Activated naive CD4-positive, alpha-beta T cell treated with anti-CD3 and anti-CD28 coated beads, Interleukin-2, amount 50 U/mL, for 24 hours (primary cell): ENCODE measurements around the gene TTLL1.
A peak's percentile ranks its signal among the peaks of the same experiment; 100 is the strongest.

ENCODE experiments used
- H3K27ac Mint-ChIP-seq: one replicate; pipeline ENCODE4 v1.8.0; 2021; ENCODE audit warnings: mild to moderate bottlenecking, mixed read lengths
- H3K27me3 Mint-ChIP-seq: one replicate; pipeline ENCODE4 v1.8.0; 2021; ENCODE audit warnings: mixed read lengths
- H3K36me3 Mint-ChIP-seq: one replicate; pipeline ENCODE4 v1.8.0; 2021; ENCODE audit warnings: mixed read lengths
- H3K4me1 Mint-ChIP-seq: one replicate; pipeline ENCODE4 v1.8.0; 2021; ENCODE audit warnings: mixed read lengths
- H3K4me3 Mint-ChIP-seq: one replicate; pipeline ENCODE4 v1.8.0; 2021; ENCODE audit warnings: mild to moderate bottlenecking, mixed read lengths
- H3K9me3 Mint-ChIP-seq: one replicate; pipeline ENCODE4 v1.8.0; 2021; ENCODE audit warnings: mixed read lengths

The TTLL1 gene

DNA sequence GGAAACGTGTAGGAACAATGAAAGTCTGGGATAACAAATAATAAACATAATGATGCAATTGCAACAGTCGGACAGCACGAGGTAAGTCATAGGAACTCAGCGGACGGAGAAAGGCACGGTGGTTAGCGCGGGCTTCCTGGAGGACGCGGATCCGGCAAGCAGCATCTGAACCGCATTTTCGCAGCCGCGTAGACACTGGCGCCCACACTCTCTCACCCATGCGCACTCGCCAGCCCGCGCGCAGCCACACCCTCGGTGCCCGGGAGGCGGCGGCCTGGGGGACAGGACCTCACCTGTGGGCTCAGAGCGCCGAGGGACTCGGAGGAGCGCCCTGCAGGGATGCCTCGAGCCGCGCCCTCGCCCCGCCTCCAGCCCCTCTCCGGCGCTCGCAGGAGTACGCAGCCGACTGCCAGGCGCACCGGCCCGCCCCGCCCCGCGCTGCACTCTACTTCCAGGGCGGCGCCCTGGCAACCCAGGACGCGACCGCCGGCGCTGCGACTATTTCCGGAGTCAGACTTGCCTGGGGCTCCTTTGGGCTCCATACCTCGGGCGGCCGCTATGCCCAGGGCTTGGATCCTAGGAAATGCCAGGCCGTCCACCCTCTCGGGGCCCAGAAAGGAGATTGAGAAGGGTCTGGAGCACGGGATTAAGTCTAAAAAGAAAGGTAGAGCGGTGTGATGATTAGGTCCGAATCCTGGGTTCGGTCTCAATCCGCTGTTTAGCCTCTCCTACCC, at the start of gene TTLL1:
TTLL1 (minus strand) TSS at position 408 of the 734 bp plus-strand sequence. CDS start 13,805 bp downstream, outside the sequence.
- peak within 1 kb of the TSS; percentile 81 for H3K27ac Mint-ChIP-seq
- peak within 1 kb of the TSS; percentile 94 for H3K4me3 Mint-ChIP-seq
- no peaks in the 10 kb centered on the region for H3K9me3 Mint-ChIP-seq
- H3K36me3 Mint-ChIP-seq = peaks cover 2% of the 10 kb centered on the region
- no peaks in the 10 kb centered on the region for H3K27me3 Mint-ChIP-seq
- peaks cover 13% of the 10 kb centered on the region for H3K4me1 Mint-ChIP-seq

DNA sequence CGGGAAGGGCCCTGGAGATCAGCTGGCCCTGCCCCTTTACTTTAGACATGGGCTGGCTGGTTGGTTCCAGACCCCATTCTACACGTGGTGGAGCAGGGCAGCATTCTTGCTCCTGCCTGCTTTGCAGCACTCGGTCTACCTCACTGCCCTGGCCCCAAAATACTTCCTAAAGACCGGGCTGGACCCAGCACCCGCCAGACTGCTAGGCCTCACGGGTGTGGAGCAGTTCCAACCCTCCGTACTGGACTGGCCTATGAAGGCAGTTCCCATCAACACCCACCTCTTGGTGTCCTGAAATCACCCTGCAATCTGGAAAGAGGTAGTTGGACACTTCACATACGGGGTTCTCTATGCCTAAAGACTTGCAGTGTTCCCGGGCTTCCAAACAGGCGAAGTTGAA, 47.6 kb upstream of the TTLL1 start:
- H3K4me1 Mint-ChIP-seq = peaks cover 7% of the 10 kb centered on the region
- no peak overlapping the region for H3K4me3 Mint-ChIP-seq
- H3K9me3 Mint-ChIP-seq = no peaks in the 10 kb centered on the region
- H3K36me3 Mint-ChIP-seq = peaks cover 6% of the 10 kb centered on the region
- H3K27ac Mint-ChIP-seq = no peak overlapping the region
- H3K27me3 Mint-ChIP-seq = no peaks in the 10 kb centered on the region

DNA sequence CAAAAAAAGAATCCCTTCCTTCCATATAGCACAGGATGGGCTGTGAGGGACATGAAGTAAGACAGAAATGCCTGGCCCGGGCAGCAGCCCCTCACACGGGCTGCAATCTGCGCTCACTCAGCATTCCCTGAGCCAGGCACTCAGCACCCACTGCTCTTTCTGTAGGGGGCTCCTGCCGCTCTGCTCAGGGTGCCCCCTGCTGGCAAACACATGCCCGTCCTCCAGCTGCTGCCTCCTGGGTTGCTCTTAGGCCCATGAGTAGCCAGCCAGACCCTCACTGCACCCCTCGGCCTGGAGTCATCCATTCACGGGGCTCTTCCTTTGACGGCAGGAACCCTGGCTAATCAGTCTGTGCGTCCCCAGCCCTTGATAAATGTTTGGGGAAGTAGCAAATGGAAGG, 47.1 kb upstream of the TTLL1 start:
- no peaks in the 10 kb centered on the region for H3K9me3 Mint-ChIP-seq
- H3K4me3 Mint-ChIP-seq = no peak overlapping the region
- H3K27me3 Mint-ChIP-seq = no peaks in the 10 kb centered on the region
- H3K4me1 Mint-ChIP-seq = peaks cover 7% of the 10 kb centered on the region
- H3K36me3 Mint-ChIP-seq = peaks cover 6% of the 10 kb centered on the region
- no peak overlapping the region for H3K27ac Mint-ChIP-seq

DNA sequence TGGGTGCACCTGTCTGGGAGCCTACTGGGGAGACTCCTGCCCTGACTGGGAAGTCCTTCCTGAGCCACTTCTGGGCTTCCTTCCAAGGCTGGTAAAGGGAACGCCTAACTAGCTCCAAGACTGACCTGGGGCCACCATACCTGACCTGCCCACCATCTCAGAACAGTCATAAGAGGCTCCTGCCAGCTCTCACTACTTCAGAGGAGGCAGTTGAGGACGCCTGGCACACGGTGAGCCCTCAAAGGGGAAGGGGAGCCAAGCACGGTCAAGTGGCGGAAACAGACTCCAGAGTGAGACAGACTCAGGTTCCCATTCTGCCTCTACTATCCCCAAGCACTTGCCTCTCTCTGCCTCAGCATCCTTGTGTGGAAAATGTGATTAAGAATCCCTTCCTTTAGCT, 46.4 kb upstream of the TTLL1 start:
- Mint-ChIP-seq H3K9me3 (no peaks in the 10 kb centered on the region), H3K4me1 (peaks cover 3% of the 10 kb centered on the region), H3K27me3 (no peaks in the 10 kb centered on the region), H3K27ac (no peak overlapping the region), H3K4me3 (no peak overlapping the region), H3K36me3 (peaks cover 6% of the 10 kb centered on the region)

DNA sequence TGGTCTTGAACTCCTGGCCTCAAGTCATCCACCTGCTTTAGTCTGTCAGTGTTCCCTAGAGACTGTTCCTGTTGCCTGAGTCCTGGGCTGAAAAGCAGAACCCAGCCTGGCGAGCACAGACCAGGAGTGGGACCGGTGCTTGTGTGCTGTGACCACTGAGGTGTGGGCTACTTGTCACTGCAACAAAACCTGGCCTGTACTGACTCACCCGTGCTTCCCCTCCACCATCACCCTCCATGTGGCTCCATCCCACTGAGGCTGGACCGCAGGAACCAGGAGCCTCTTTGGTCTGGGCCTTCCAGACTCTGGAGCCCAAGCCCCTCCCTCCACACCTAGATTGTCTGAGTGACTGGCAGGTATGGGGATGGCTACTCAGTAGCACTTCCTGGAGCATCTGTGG, 45.4 kb upstream of the TTLL1 start:
- H3K27me3 Mint-ChIP-seq = no peaks in the 10 kb centered on the region
- H3K36me3 Mint-ChIP-seq = peaks cover 2% of the 10 kb centered on the region
- no peaks in the 10 kb centered on the region for H3K9me3 Mint-ChIP-seq
- H3K4me1 Mint-ChIP-seq = no peaks in the 10 kb centered on the region
- no peak overlapping the region for H3K4me3 Mint-ChIP-seq
- no peak overlapping the region for H3K27ac Mint-ChIP-seq

DNA sequence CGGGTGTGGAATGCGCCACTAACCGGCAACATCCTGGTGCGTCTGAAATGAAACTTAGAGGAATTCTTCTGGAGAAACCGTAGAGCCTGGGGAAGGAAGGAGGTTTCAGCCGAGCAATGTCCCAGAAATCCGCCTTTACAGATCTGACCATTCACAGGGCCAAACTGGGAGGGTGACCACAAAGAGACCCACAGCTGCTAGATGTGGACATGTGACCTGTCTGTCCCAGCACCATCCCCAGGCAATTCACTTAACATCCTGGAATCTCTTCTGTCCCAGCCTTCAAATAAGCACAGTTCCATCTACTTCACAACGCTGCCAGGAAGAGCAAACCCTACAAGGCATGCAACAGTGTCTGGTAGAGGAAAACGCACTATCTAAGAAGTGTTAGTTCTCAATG, 44.2 kb upstream of the TTLL1 start:
- Mint-ChIP-seq H3K4me1 (no peaks in the 10 kb centered on the region), H3K4me3 (no peak overlapping the region), H3K27ac (no peak overlapping the region), H3K27me3 (no peaks in the 10 kb centered on the region), H3K36me3 (no peaks in the 10 kb centered on the region), H3K9me3 (no peaks in the 10 kb centered on the region)

DNA sequence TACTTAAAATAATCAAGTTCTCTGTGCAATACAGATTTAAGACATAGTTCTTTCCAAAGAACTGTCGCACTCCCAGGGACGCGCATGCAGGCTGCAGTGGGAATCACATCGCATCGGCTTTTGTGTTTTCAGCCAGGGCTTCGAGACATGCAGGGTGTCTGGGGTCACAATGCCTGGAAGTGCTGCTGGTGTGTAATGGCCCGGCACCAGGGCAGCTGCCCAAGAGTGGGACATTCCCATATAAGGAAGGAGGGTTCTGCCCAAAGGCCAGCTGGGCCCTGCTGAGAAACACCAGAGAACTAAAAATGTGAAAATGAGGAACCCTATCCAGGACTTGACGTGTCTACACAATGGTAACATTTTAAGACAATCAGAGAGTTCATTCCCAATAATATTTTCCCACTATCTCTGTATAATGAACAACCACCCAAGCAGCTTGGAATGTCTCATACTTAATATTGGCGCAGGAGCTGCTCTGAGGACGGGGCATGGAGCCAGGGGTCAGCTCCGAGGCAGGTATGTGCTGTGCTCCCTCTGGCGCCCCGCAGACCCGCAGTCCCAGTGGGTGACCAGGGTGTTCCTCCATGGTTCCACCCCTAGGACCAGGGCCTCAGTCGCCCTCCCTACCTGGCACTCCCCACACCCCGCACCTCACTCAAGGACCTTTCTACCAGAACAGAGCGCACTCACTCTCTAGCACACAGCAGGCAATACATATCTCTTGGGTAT, 42.7 kb upstream of the TTLL1 start:
- Mint-ChIP-seq H3K4me3 (no peak overlapping the region), H3K4me1 (no peaks in the 10 kb centered on the region), H3K36me3 (no peaks in the 10 kb centered on the region), H3K9me3 (no peaks in the 10 kb centered on the region), H3K27ac (no peak overlapping the region), H3K27me3 (no peaks in the 10 kb centered on the region)

DNA sequence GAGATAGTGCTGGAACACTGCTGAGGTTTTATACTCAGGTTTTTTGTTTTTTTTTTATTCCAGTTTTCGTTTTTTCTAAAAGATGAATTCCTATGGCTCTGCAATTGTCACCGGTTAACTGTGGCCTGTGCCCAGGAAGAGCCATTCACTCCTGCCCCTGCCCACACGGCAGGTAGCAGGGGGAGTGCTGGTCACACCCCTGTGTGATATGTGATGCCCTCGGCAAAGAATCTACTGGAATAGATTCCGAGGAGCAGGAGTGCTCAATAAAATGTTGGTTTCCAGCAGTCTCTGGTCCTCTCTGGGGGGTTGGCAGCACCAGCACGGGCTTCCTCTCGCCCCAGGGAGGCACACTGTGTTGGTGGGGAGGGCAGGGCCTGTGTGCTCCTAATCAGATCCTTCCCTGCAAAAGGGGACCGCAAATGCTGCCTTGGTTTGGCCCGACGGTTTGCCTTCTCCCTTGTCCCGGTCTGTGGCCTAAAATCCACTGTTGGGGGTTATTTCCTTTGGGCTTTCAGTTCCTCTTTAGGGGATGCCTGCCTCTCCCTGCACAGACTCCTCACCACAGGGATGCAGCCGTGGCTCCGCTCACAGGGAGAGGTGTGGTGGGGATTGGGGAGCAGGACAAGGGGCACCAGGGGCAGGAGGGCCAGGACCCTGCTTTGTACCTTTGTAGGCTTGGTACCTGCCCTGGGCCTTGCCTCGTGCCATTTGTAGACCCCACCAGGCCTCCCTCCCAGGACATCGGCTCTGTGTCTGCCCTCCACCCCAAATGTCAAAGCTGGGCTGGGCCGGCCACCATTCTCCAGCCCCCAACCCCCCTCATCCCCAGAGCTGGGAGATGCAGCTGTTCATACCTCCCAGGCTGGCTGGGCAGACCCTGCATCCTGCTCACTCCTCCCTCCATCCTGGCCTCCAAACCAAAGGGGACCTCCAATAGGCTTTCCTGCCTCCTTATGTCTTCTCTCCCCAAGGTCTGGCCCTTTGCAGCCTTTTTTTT, 40.5 kb upstream of the TTLL1 start:
- H3K4me1 Mint-ChIP-seq = no peaks in the 10 kb centered on the region
- H3K27me3 Mint-ChIP-seq = no peaks in the 10 kb centered on the region
- no peak overlapping the region for H3K27ac Mint-ChIP-seq
- H3K36me3 Mint-ChIP-seq = no peaks in the 10 kb centered on the region
- H3K9me3 Mint-ChIP-seq = no peaks in the 10 kb centered on the region
- no peak overlapping the region for H3K4me3 Mint-ChIP-seq

DNA sequence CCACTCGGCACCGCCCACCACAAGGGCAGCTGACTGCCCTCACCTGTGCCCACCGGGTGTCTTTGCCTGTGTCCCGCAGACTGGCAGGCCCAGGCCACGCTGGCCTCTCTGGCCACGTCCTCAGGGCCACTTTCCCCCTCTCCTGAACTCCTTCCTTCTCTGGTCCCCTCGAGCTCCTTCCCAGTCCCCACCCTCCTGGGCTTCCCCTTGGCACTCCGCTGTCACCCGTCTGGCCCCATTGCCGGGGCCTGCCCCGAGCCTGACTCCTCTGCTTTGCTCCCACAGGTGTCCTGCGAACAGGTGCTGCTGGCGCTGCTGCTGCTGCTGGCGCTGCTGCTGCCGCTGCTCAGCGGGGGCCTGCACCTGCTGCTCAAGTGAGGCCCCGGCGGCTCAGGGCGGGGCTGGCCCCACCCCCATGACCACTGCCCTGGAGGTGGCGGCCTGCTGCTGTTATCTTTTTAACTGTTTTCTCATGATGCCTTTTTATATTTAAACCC, 39.8 kb upstream of the TTLL1 start:
- Mint-ChIP-seq H3K9me3 (no peaks in the 10 kb centered on the region), H3K27ac (no peak overlapping the region), H3K4me1 (no peaks in the 10 kb centered on the region), H3K36me3 (no peaks in the 10 kb centered on the region), H3K27me3 (no peaks in the 10 kb centered on the region), H3K4me3 (no peak overlapping the region)

DNA sequence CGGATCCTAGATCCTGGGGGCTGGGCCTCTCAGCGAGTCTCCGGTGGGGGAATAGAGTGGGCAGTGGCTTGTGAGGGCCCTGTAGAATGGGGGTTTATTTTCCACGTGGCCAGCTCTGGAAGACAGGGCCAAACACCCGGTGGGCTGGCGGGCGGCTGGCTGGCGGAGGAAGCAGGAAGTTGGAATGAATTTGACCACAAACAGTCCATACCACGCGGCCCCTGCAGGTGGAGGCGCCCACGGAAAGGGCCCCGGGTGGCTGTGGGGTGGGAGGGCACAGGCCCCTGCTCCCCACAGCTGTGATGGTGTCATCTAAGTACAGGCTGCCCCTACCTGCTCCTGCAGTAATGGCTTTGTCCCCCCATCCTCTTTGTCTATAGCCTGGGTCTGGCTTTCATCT, 38.9 kb upstream of the TTLL1 start:
- Mint-ChIP-seq H3K4me1 (no peaks in the 10 kb centered on the region), H3K36me3 (no peaks in the 10 kb centered on the region), H3K9me3 (no peaks in the 10 kb centered on the region), H3K27ac (no peak overlapping the region), H3K27me3 (no peaks in the 10 kb centered on the region), H3K4me3 (no peak overlapping the region)

DNA sequence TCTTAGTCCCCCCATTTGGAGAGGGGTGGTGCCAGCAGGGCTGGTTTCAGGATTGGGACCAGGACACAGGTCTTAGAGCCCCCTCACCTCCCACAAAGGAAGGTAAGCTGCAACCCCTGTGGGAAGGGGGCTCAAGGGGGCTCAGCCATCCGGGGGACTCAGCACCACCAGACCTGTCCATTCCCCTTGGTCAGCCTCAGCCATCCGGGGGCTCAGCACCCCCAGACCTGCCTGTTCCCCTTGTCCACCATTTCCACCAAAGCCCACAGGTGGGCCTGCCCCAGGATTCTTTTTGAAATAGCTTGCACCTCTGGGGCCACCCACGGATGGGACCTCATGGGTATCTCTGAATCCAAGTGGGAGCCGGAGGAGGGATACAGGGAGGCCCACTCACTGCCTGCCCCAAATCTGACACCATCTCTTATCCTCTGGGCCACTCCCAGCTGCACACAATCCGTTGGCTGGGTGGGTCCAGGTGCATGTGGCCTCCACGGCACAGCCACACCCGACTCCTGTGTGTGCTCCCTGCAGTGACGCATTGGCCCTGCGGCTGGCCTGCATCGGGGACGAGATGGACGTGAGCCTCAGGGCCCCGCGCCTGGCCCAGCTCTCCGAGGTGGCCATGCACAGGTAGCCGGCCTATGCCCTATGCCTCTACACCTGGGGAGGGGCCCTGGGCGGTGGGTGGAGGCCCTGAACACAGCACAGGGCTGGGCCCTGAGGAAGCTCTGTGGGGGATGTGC, 38.1 kb upstream of the TTLL1 start:
- H3K36me3 Mint-ChIP-seq = no peaks in the 10 kb centered on the region
- H3K4me3 Mint-ChIP-seq = no peak overlapping the region
- no peaks in the 10 kb centered on the region for H3K9me3 Mint-ChIP-seq
- H3K27ac Mint-ChIP-seq = no peak overlapping the region
- no peaks in the 10 kb centered on the region for H3K4me1 Mint-ChIP-seq
- no peaks in the 10 kb centered on the region for H3K27me3 Mint-ChIP-seq

DNA sequence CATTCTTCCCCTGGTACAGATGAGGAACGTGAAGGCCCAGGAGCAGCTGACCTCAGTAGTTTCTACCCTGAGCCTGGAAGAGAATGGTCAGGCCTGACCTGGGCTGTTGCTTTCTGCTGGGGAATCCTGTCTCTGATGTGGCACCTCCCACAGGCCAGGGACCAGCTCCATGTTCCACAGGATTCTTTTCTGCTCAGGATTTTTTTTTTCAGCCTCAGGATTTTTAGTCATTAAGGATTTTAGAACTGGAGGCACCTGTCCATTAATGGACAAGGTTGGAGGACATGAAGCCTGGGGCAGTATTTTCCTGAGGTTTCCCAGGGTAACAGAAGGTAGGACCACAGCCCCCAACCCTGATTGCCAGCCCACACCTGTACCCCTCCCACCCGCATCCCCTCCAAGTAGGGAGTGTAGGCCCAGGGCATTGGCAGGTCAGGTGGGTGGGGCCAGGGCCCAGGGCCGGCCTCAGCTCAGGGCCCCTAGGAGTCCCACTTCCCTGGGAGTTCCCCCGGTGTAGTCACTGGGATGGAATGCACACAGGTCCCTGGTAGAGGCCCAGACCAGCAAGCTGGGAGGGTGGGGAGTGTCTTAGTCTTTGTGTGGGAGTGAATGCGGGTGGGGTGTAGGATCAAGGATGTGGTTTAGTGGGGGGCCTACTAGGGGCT, 37.4 kb upstream of the TTLL1 start:
- Mint-ChIP-seq H3K36me3 (no peaks in the 10 kb centered on the region), H3K27me3 (no peaks in the 10 kb centered on the region), H3K4me1 (no peaks in the 10 kb centered on the region), H3K4me3 (no peak overlapping the region), H3K9me3 (no peaks in the 10 kb centered on the region), H3K27ac (no peak overlapping the region)

DNA sequence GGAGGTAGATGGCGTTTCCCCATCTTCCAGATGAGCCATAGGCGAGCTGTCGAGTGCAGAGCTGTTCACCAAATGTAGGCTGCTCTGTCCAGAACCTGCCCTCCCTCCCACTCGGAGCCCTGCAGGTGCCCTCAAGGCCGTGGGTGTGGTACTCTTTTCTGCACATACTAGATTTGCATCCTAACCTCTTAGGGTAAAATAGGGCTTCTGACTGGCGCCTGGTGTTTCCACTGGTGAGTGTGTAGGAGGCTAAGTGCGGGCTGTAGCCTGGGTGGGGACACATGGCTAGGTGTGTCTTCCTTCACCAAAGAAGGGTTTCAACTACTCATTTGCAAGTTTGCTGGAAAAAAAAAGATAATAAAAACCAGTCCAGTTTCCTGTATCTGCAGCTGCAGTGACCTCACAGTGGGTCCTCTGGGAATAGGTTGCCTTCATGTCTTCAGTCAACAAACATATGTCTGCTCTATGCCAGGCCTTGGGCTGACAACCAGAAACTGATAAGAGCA, 29.8 kb upstream of the TTLL1 start:
- no peaks in the 10 kb centered on the region for H3K27me3 Mint-ChIP-seq
- no peaks in the 10 kb centered on the region for H3K4me1 Mint-ChIP-seq
- no peak overlapping the region for H3K27ac Mint-ChIP-seq
- no peaks in the 10 kb centered on the region for H3K36me3 Mint-ChIP-seq
- H3K9me3 Mint-ChIP-seq = no peaks in the 10 kb centered on the region
- no peak overlapping the region for H3K4me3 Mint-ChIP-seq

DNA sequence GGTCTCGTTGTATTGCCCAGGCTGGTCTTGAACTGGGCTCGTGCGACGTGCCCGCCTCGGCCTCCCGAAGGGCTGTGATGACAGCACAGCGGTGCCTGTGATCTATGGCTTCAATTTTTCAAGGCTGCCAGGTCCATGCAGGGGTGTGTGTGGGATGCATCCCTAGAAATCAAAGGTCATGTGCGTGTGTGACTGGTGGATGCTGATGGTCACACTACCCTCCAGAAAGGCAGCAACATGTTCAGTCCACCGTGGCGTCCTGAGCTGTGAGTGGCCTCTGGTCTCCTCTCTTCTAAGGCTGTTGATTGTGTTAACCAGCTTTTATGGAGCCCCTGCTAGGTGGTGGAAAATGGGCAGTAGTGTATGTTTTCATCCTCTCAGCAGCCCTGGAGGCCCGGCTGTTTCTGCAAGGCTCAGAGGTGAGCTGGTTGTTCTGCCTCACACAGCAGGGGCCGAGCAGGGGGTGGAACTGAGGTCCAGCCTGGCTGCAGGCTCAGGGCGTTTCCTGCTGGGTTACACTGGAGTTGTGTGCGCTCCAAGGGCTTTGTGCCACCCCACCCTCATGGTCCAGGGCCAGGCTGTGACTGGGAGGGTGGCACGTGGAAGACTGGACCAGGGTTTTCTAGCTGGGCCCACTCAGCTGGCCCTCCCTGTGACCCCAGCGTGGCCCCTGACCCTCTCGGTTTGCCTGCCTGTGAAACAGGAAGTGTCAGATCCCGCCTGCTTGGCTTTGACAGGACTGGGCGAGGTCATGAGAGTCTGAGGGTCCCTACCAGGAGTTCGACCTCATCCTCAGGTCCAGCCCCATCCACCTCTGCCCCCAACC, 29.0 kb upstream of the TTLL1 start:
- Mint-ChIP-seq H3K4me3 (no peak overlapping the region), H3K36me3 (no peaks in the 10 kb centered on the region), H3K27me3 (no peaks in the 10 kb centered on the region), H3K9me3 (no peaks in the 10 kb centered on the region), H3K27ac (no peak overlapping the region), H3K4me1 (no peaks in the 10 kb centered on the region)
